ENCODE data around the gene CLIP3. TPM values are rescaled to one million over a fixed set of nuclear protein-coding genes. Genes with fewer than 3 reads are reported as not detected.

The CLIP3 gene
- total and polyA plus RNA-seq, 9 of the 15 experiments (the other 6 are each of a cell fraction or from before 2014, with no cell fraction given): 0.01 to 0.50 (median 0.15) TPM; not detected in 1

DNA sequence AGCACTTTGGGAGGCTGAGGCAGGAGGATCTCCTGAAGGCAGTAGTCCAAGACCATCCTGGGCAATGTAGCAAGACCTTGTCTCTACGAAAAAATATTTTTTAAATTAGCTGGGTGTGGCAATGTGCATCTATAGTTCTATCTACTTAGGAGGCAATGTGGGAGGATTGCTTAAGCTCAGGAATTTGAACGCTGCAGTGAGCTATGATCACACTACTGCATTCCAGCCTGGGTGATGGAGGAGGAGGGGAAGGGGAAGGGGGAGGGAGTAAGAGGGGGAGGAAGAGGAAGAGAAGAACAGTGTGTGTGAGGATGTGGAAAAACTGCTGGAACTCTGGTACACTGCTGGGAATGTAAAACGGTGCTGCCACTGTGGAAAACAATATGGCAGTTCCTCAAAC is 9.2 kb upstream of the CLIP3 start:
- TF ChIP-seq SAFB (IDR thresholded peaks at IDR 0.05; ENCODE audit: borderline replicate concordance, low read depth, low read length) (no peak), ZNF766 (CRISPR knock-in tag; conservative IDR thresholded peaks at IDR 0.05) (no peak), ZKSCAN8 (CRISPR knock-in tag; IDR thresholded peaks at IDR 0.05) (no peak), NCOA2 (IDR thresholded peaks at IDR 0.05; ENCODE audit: partially characterized antibody in 2 of 2) (no peak), ZNF316 (IDR thresholded peaks at IDR 0.05) (no peak)
- TF ChIP-seq, protein P1, sequence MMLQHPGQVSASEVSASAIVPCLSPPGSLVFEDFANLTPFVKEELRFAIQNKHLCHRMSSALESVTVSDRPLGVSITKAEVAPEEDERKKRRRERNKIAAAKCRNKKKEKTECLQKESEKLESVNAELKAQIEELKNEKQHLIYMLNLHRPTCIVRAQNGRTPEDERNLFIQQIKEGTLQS (IDR thresholded peaks at IDR 0.05): no peak
- TF ChIP-seq, protein P1 (CRISPR knock-in tag; conservative IDR thresholded peaks at IDR 0.05): no peak
- TF ChIP-seq, protein P2, sequence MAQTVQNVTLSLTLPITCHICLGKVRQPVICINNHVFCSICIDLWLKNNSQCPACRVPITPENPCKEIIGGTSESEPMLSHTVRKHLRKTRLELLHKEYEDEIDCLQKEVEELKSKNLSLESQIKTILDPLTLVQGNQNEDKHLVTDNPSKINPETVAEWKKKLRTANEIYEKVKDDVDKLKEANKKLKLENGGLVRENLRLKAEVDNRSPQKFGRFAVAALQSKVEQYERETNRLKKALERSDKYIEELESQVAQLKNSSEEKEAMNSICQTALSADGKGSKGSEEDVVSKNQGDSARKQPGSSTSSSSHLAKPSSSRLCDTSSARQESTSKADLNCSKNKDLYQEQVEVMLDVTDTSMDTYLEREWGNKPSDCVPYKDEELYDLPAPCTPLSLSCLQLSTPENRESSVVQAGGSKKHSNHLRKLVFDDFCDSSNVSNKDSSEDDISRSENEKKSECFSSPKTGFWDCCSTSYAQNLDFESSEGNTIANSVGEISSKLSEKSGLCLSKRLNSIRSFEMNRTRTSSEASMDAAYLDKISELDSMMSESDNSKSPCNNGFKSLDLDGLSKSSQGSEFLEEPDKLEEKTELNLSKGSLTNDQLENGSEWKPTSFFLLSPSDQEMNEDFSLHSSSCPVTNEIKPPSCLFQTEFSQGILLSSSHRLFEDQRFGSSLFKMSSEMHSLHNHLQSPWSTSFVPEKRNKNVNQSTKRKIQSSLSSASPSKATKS (CRISPR knock-in tag; IDR thresholded peaks at IDR 0.05): no peak
- FAIRE-seq (no peak), DNase-seq (ENCODE audit: extremely low read depth in 1 of 4, low spot score in 3 of 4) (no peak), ATAC-seq (no peak)
- Histone ChIP-seq H3K27ac (ENCODE audit: extremely low read depth, low read depth, low read length) (no peak overlapping the region), H3K9me3 (replicated peaks; ENCODE audit: control insufficient read depth, insufficient read depth, low read depth, low read length) (no peaks in the 10 kb centered on the region), H3K4me1 (replicated peaks in 1 of 2; ENCODE audit: control insufficient read depth in 2 of 2, insufficient read depth in 2 of 2, low read length in 2 of 2) (peaks cover 0 to 3% of the 10 kb centered on the region in 2 experiments; a peak in 2 of 5 replicates), H2AFZ (ENCODE audit: low read depth, low read length) (no peak overlapping the region), H3K4me3 (no peak overlapping the region), H3K27me3 (ENCODE audit: control insufficient read depth in 2 of 2, insufficient read depth in 2 of 2, low read length in 2 of 2) (no peaks in the 10 kb centered on the region), H4K20me1 (replicated peaks; ENCODE audit: control insufficient read depth, insufficient read depth, low read length) (no peaks in the 10 kb centered on the region), H3K9me1 (ENCODE audit: control insufficient read depth, insufficient read depth, low read length) (no peaks in the 10 kb centered on the region), H3K9ac (ENCODE audit: insufficient read depth in 1 of 2, low read depth in 2 of 2, low read length in 2 of 2) (no peak overlapping the region), H3K36me3 (ENCODE audit: control insufficient read depth, insufficient read depth, low read length) (peaks cover 5% of the 10 kb centered on the region; the same call in 1 of the 3 replicates), H3K79me2 (ENCODE audit: control insufficient read depth, insufficient read depth, low read length) (no peaks in the 10 kb centered on the region), H3K4me2 (ENCODE audit: insufficient read depth, low read length) (no peak overlapping the region)
- ChIA-PET CTCF (ENCODE audit: low intra/inter-chr PET ratio) (no interaction called here), POLR2A (interaction anchor here (0.9 kb wide), 1 partner anchor 12 kb away, joined by 3 read pairs; no protein-coding TSS in a partner anchor)
- BruUV-seq (replicated peaks): no TSS peak
- intact Hi-C loops (cut with micrococcal nuclease) (no loop called here), in situ Hi-C loops (cut with MboI) (no loop called here)
- WGBS (ENCODE audit: insufficient coverage, low coverage, missing lambda C conversion rate): 24% methylated on average over 2 of the region's 3 CpGs

Measured in K562 (cell line).